H9 (cell line): ENCODE data around the gene PRKCG. TPM values are rescaled to one million over a fixed set of nuclear protein-coding genes. Genes with fewer than 3 reads are reported as not detected.

ENCODE experiments used
- DNase-seq: peaks from one replicate; pipeline ENCODE4 v3.0.0-alpha.2; 2017
- H2AFZ ChIP-seq: one replicate; pipeline ENCODE4 v1.6.1; 2013; ENCODE audit warnings: mild to moderate bottlenecking, low read length, control low read depth, moderate library complexity
- H2AK5ac ChIP-seq: 2 replicates; pipeline ENCODE4 v1.6.1; 2013; ENCODE audit warnings: low read length, control low read depth, mixed read lengths; ENCODE audit not compliant: insufficient read length
- H2BK120ac ChIP-seq: one replicate; pipeline ENCODE4 v1.6.1; 2013; ENCODE audit warnings: low read depth, mild to moderate bottlenecking, low read length, control low read depth, inconsistent platforms; ENCODE audit not compliant: poor library complexity, severe bottlenecking
- H2BK12ac ChIP-seq: 2 replicates; pipeline ENCODE4 v1.6.1; 2013; ENCODE audit warnings: low read length, control low read depth, mixed read lengths, low read depth; ENCODE audit not compliant: insufficient read length
- H2BK15ac ChIP-seq: 2 replicates; pipeline ENCODE4 v1.6.1; 2013; ENCODE audit warnings: low read depth, low read length, control low read depth
- H2BK20ac ChIP-seq: one replicate; pipeline ENCODE4 v1.6.1; 2013; ENCODE audit warnings: low read depth, mild to moderate bottlenecking, low read length, control low read depth, inconsistent platforms; ENCODE audit not compliant: poor library complexity, severe bottlenecking
- H2BK5ac ChIP-seq: 2 replicates; pipeline ENCODE4 v1.6.1; 2013; ENCODE audit warnings: low read length, control low read depth, mixed read lengths; ENCODE audit not compliant: insufficient read length
- H3K14ac ChIP-seq: 2 replicates; pipeline ENCODE4 v1.6.1; 2013; ENCODE audit warnings: low read length, control low read depth; ENCODE audit not compliant: insufficient read depth
- H3K18ac ChIP-seq: 2 replicates; pipeline ENCODE4 v1.6.1; 2013; ENCODE audit warnings: low read depth, mild to moderate bottlenecking, mixed read lengths, low read length, control low read depth; ENCODE audit not compliant: insufficient read length
- H3K23ac ChIP-seq: 2 replicates; pipeline ENCODE4 v1.6.1; 2013; ENCODE audit warnings: low read length, control low read depth, mixed read lengths, low read depth; ENCODE audit not compliant: insufficient read length
- H3K23me2 ChIP-seq: 2 replicates; pipeline ENCODE4 v1.6.1; 2013; ENCODE audit warnings: low read depth, mild to moderate bottlenecking, mixed read lengths, low read length, control low read depth; ENCODE audit not compliant: insufficient read length, poor library complexity, severe bottlenecking
- H3K27ac ChIP-seq: 2 replicates; pipeline ENCODE4 v1.5.1; 2013; ENCODE audit warnings: low read length, control low read depth, mixed read lengths, low read depth; ENCODE audit not compliant: insufficient read length
- H3K27me3 ChIP-seq: 2 replicates; pipeline ENCODE4 v1.6.1; 2013; ENCODE audit warnings: low read length, control low read depth, inconsistent platforms; ENCODE audit not compliant: insufficient read depth
- H3K4ac ChIP-seq: 2 replicates; pipeline ENCODE4 v1.6.1; 2013; ENCODE audit warnings: low read depth, mild to moderate bottlenecking, control low read depth, inconsistent platforms, low read length, moderate library complexity
- H3K4me1 ChIP-seq: 2 replicates; pipeline ENCODE4 v1.6.1; 2013; ENCODE audit warnings: low read length, control low read depth, inconsistent platforms; ENCODE audit not compliant: insufficient read depth
- H3K4me2 ChIP-seq: 2 replicates; pipeline ENCODE4 v1.6.1; 2013; ENCODE audit warnings: low read length, control low read depth, mixed read lengths; ENCODE audit not compliant: insufficient read length, insufficient read depth
- H3K56ac ChIP-seq: 2 replicates; pipeline ENCODE4 v1.6.1; 2013; ENCODE audit warnings: low read depth, mild to moderate bottlenecking, mixed read lengths, low read length, control low read depth; ENCODE audit not compliant: insufficient read length
- H3K79me1 ChIP-seq: 2 replicates; pipeline ENCODE4 v1.6.1; 2013; ENCODE audit warnings: low read depth, mild to moderate bottlenecking, moderate library complexity, low read length, control low read depth, inconsistent platforms; ENCODE audit not compliant: insufficient read depth, poor library complexity, severe bottlenecking
- H3K79me2 ChIP-seq: 2 replicates; pipeline ENCODE4 v1.6.1; 2013; ENCODE audit warnings: low read length, control low read depth, inconsistent platforms; ENCODE audit not compliant: insufficient read depth
- H3K9ac ChIP-seq: 2 replicates; pipeline ENCODE4 v1.6.1; 2013; ENCODE audit warnings: low read length, control low read depth, mixed read lengths; ENCODE audit not compliant: insufficient read length; ENCODE audit errors: extremely low read depth
- H3K9me3 ChIP-seq: one replicate; pipeline ENCODE4 v1.6.1; 2013; ENCODE audit warnings: low read depth, low read length, inconsistent platforms; ENCODE audit not compliant: control insufficient read depth
- H3T11ph ChIP-seq: one replicate; pipeline ENCODE4 v1.6.1; 2013; ENCODE audit warnings: mild to moderate bottlenecking, low read length, control low read depth, inconsistent platforms
- H4K20me1 ChIP-seq: one replicate; pipeline ENCODE4 v1.6.1; 2013; ENCODE audit not compliant: control insufficient read depth, insufficient read length, insufficient read depth
- H4K5ac ChIP-seq: 2 replicates; pipeline ENCODE4 v1.6.1; 2013; ENCODE audit warnings: low read depth, mild to moderate bottlenecking, mixed read lengths, low read length, control low read depth; ENCODE audit not compliant: insufficient read length
- H4K8ac ChIP-seq: replicated peaks from 2 replicates; pipeline ENCODE4 v1.6.1; 2013; ENCODE audit warnings: low read length, control low read depth, mixed read lengths, low read depth; ENCODE audit not compliant: insufficient read length
- H4K91ac ChIP-seq: 2 replicates; pipeline ENCODE4 v1.6.1; 2013; ENCODE audit warnings: low read depth, mild to moderate bottlenecking, moderate library complexity, mixed read lengths, low read length, control low read depth; ENCODE audit not compliant: insufficient read length
- H3K27ac Mint-ChIP-seq, 3 experiments: 2 replicates in 2 of 3; 3 replicates in 1 of 3; pipeline ENCODE4 v1.8.0; 2020 to 2021; ENCODE audit warnings: mixed read lengths in 3 of 3, mild to moderate bottlenecking in 1 of 3, moderate library complexity in 1 of 3
- H3K27me3 Mint-ChIP-seq: 2 replicates; pipeline ENCODE4 v1.8.0; 2021; ENCODE audit warnings: low read depth, mild to moderate bottlenecking, moderate library complexity, mixed read lengths
- H3K36me3 Mint-ChIP-seq, 3 experiments: 2 replicates in 2 of 3; 3 replicates in 1 of 3; pipeline ENCODE4 v1.8.0; 2020 to 2021; ENCODE audit warnings: low read depth in 3 of 3, mixed read lengths in 3 of 3; ENCODE audit not compliant: insufficient read depth in 1 of 3
- H3K4me1 Mint-ChIP-seq, 2 experiments: 2 replicates each; pipeline ENCODE4 v1.8.0; 2020; ENCODE audit warnings: mixed read lengths in 2 of 2
- H3K4me3 Mint-ChIP-seq, 2 experiments: 2 replicates in 1 of 2; 3 replicates in 1 of 2; pipeline ENCODE4 v1.8.0; 2020 to 2021; ENCODE audit warnings: mild to moderate bottlenecking in 2 of 2, mixed read lengths in 2 of 2, moderate library complexity in 1 of 2
- H3K9me3 Mint-ChIP-seq, 2 experiments: 2 replicates in 1 of 2; 3 replicates in 1 of 2; pipeline ENCODE4 v1.8.0; 2020; ENCODE audit warnings: mild to moderate bottlenecking in 2 of 2, mixed read lengths in 2 of 2, moderate library complexity in 1 of 2
- CTCF ChIP-seq: fragments of 200-600 bp; sonication (generic); conservative IDR thresholded peaks from 3 replicates; pipeline ENCODE4 v1.8.0; 2021; ENCODE audit warnings: antibody characterized with exemption, mild to moderate bottlenecking
- WGBS: extraction: QIAGEN DNeasy Blood & Tissue Kit; methylation state at CpG from one replicate; pipeline ENCODE4 v1.1.7; 2013; ENCODE audit warnings: missing lambda C conversion rate, low lambda C conversion rate, mixed read lengths; ENCODE audit not compliant: insufficient read length; ENCODE audit errors: extremely low coverage; 5-methylcytosine and 5-hydroxymethylcytosine counted together
- total RNA-seq: library from RNA; stranded (reverse); gene quantifications from 2 replicates; pipeline ENCODE4 v1.2.1, GENCODE V29; 2021

Gene PRKCG
- total RNA-seq, 1 experiment from 2014 or later: 8.8 TPM

- no peak overlapping the region for H2AFZ ChIP-seq
- DNase-seq: no peak
- no peak overlapping the region for H3K9ac ChIP-seq
- H3K27me3 ChIP-seq: peaks cover 3% of the 10 kb centered on the region; the same call in 1 of the 2 replicates
- H2BK20ac ChIP-seq: no peak overlapping the region
- WGBS: no CpG with 5 or more reads among the region's 3 CpGs
- H3T11ph ChIP-seq: no peak overlapping the region
- H3K4ac ChIP-seq: no peak overlapping the region
- peak overlapping the region; percentile 8 for H2BK12ac ChIP-seq
- Mint-ChIP-seq H3K27ac (no peak overlapping the region), H3K4me1 (peaks cover 30 to 43% of the 10 kb centered on the region in 2 experiments), H3K4me3 (no peak overlapping the region), H3K27me3 (peaks cover 61% of the 10 kb centered on the region), H3K36me3 (peaks cover 7 to 11% (median 10%) of the 10 kb centered on the region in 3 experiments; a peak in 6 of 7 replicates), H3K9me3 (no peaks in the 10 kb centered on the region)
- H3K56ac ChIP-seq: no peak overlapping the region
- no peak overlapping the region for H4K5ac ChIP-seq
- H4K8ac ChIP-seq: no peak overlapping the region
- H3K18ac ChIP-seq: no peak overlapping the region
- no peak overlapping the region for H2BK5ac ChIP-seq
- H3K79me1 ChIP-seq: no peaks in the 10 kb centered on the region
- H3K79me2 ChIP-seq: no peaks in the 10 kb centered on the region
- H3K14ac ChIP-seq: no peak overlapping the region
- H2AK5ac ChIP-seq: no peak overlapping the region
- no peak overlapping the region for H2BK15ac ChIP-seq
- H2BK120ac ChIP-seq: no peak overlapping the region
- H3K27ac ChIP-seq: no peak overlapping the region
- no peak overlapping the region for H4K91ac ChIP-seq
- no peak overlapping the region for H3K23ac ChIP-seq
- TF ChIP-seq CTCF: no peak
- no peak overlapping the region for H3K4me2 ChIP-seq
- H3K4me1 ChIP-seq: peaks cover 4% of the 10 kb centered on the region; the same call in 1 of the 2 replicates
- no peaks in the 10 kb centered on the region for H3K9me3 ChIP-seq
- H3K23me2 ChIP-seq: peaks cover 27% of the 10 kb centered on the region
- no peaks in the 10 kb centered on the region for H4K20me1 ChIP-seq
Measured at GRCh38 chr19:53904909-53905308, 22.9 kb downstream of the PRKCG start.
